GM12873 (cell line): Measurements from ENCODE around the gene CFAP141.

Source experiments
- TF ChIP-seq, protein P1 (sequence below): IDR thresholded peaks from 2 replicates; pipeline ENCODE4 v1.5.1; 2012; ENCODE audit warnings: low read depth, mild to moderate bottlenecking, moderate library complexity, low read length, control low read depth; ENCODE audit not compliant: insufficient read depth; ENCODE audit errors: missing control alignments

The CFAP141 gene

DNA sequence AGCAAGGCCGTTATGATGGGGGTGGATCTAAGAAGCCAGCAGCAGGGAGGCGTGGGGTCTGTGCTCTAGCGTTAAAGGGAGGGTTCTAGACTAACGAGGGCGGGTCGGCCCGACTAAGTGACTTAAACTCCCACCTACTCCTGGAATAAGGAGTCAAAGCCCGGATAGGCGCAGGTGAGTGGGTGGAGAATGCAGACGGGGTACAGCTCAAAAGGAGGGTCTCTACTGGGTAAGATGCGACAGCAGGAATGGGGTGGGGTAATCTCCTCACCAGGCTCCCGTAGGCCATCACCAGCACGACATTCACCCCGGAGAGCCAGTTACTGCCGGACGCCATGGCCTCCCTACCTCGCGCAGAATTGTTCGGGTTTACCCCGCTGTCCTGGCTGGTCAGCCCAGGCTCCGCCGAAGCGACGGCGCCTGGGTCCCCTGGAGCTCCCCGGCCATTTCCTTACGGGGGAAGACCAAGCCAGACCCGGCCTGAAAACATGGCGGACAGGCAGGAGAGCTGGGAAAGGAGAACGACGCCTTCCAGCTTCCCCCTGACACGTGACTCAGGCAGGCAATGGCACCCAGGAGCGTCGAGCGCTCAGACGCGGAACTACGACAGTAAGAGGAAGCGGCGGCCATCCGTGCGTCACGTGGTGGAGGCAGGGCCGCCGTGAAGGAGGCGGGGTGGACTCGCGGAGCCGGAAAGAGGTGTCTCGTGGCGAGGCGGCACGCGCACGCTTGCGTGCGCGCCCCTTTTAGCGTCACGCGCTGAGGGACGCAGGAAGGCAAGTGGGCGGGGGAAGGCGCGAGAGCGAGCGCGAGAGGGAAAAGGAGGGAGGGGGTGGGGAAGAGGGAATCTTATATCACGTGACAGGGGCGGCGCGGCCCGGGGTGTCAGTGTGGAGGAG, 14.2 kb upstream of the CFAP141 start, which contains the start of gene UBAP2L:
UBAP2L (plus strand) TSS at position 885 of the 899 bp plus-strand sequence. CDS start 4,169 bp downstream, outside the sequence.
- TF ChIP-seq, protein P1, sequence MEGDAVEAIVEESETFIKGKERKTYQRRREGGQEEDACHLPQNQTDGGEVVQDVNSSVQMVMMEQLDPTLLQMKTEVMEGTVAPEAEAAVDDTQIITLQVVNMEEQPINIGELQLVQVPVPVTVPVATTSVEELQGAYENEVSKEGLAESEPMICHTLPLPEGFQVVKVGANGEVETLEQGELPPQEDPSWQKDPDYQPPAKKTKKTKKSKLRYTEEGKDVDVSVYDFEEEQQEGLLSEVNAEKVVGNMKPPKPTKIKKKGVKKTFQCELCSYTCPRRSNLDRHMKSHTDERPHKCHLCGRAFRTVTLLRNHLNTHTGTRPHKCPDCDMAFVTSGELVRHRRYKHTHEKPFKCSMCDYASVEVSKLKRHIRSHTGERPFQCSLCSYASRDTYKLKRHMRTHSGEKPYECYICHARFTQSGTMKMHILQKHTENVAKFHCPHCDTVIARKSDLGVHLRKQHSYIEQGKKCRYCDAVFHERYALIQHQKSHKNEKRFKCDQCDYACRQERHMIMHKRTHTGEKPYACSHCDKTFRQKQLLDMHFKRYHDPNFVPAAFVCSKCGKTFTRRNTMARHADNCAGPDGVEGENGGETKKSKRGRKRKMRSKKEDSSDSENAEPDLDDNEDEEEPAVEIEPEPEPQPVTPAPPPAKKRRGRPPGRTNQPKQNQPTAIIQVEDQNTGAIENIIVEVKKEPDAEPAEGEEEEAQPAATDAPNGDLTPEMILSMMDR, result no peak

DNA sequence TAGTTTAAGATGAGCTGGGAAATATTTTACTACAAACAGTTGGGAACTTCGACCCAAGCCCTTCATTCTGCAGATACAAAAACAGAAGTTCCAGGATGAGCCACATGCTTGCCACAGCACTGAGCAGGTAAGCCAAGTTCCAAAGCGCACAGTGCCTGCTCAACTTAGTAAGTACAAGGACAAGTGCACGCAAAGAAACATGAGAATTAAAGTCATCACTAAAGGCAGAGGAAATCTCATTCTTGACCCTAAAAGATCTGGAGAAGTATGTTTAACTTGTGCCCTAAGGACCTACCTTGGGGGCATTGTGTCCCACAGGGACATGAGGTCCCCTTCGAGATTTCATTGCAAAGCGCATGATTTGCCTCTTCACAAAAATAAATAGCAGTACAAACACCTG, 13.4 kb upstream of the CFAP141 start:
- TF ChIP-seq, protein P1, result no peak

DNA sequence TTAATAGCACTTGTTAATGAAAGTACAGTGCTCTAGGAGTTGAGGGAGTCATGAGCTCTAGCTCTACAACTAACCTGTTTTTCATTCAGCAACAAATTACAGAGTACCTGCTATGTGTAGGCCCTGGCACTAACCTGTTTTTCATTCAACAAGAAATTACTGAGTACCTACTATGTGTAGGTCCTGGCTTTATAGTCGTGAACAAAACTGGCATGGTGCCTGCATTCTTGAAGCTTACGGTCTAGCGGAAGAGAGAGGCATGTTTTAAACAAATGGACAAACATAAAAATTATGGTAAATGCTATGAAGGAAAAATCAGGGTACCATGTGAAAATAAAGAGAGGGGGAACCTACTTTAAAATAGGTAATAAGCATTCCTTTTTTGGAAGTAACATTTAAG, 12.4 kb upstream of the CFAP141 start:
- TF ChIP-seq, protein P1, result no peak

DNA sequence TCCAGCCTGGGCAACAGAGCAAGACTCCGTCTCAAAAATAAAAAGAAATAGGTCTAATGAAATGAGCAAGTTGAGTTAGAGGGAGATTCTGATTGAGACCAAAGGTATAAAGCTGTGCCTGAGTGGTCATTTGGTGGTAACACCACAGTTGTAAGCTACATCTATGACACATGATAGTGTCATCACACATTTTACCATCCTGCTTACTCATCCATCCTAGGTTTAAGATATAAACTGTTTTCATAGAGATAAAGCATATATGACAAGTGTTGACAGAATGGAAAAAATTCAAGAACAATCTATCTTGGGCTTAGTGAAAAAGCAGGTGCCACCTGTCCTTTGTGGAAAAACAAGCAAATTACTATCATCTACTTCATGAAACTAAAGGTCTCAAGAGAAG, 7.1 kb upstream of the CFAP141 start:
- TF ChIP-seq, protein P1, result no peak

DNA sequence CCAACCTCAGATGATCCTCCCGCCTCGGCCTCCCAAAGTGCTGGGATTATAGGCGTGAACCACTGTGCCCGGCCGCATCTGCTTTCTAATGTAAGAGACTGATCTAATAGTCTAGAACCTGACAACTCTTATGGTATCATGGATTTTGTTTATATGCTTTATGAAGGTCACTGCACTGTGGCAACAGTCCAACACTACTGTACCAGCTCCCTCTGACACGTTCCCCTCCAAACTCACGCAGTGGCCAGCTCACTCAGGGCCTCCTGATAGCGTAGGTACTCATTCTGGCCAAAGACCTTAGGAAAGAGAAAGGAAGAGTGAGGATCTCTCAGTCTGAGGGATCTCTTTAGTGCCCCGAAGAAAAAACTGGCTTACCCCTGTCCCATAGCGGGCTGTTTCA, 6.0 kb upstream of the CFAP141 start:
- TF ChIP-seq, protein P1, result no peak

DNA sequence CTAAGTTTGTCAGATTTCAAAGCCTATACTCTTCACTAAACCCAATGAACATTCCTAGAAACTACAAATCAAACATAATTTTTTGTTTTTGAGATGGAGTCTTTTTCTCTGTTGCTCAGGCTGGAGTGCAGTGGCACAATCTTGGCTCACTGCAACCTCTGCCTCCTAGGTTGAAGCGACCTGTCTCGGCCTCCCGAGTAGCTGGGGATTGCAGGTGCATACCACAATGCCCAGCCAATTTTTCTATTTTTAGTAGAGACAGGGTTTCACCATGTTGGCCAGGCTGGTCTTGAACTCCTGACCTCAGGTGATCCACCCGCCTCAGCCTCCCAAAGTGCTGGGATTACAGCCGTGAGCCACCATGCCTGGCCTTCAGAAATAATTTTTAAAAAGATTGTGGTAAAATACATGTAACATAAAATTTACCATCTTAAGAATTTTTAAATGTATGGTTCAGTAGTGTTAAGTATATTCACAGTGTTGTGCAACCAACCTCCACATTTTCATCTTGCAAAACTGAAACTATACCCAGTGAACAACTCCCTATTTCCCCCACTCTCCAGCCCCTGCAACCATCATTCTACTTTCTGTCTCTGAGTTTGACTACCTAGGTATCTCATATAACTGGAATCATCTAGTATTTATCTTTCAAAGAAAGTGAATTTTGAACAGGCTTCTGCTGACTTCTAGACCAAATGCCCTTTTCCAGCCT, 2.7 kb upstream of the CFAP141 start:
- TF ChIP-seq, protein P1, result no peak

DNA sequence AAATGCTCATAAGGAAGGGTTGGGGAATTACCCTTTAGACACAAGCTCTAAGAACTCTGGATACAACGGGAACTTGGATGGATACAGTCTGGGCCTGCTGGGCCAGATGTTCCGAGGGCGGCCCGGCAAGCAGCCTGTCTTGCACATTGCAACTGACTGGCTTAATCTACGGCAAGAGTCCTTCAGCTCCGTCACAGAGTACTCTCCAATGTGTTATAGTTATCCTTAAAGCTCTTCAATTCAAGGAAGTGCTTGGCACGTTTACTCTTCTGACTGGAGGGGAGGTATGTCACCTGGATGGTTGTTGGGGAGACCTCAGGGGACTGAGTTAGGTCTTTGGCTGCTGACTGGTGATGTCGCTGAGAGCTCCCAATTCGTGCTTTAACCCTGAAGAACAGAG, 1.1 kb upstream of the CFAP141 start:
- TF ChIP-seq, protein P1, result no peak
